HepG2 (cell line): ENCODE results near the gene DDI2. TPM values are rescaled to one million over a fixed set of nuclear protein-coding genes. Genes with fewer than 3 reads are reported as not detected.

ENCODE experiments used
- ATAD3A ChIP-seq: sonication (generic); formaldehyde crosslinking; IDR thresholded peaks from 2 replicates; pipeline ENCODE4 v1.4.0; 2020; ENCODE audit warnings: missing genetic modification reagents
- BRCA1 ChIP-seq: sonication (generic); formaldehyde crosslinking; IDR thresholded peaks from 2 replicates; pipeline ENCODE4 v1.4.0; 2020; ENCODE audit warnings: missing genetic modification reagents
- GPN1 ChIP-seq: sonication (generic); formaldehyde crosslinking; IDR thresholded peaks from 2 replicates; pipeline ENCODE4 v1.5.1; 2020; ENCODE audit warnings: missing genetic modification reagents, borderline replicate concordance
- IKZF4 ChIP-seq: sonication (generic); formaldehyde crosslinking; IDR thresholded peaks from 2 replicates; pipeline ENCODE4 v1.5.1; 2020; ENCODE audit warnings: borderline replicate concordance, mild to moderate bottlenecking, low read depth, missing genetic modification reagents; ENCODE audit errors: not compliant biosample characterization
- NCOA2 ChIP-seq: sonication (generic); formaldehyde crosslinking; IDR thresholded peaks from 2 replicates; pipeline ENCODE4 v1.8.0; 2022; ENCODE audit warnings: inconsistent platforms
- RARA ChIP-seq: IDR thresholded peaks from 2 replicates; pipeline ENCODE4 v1.6.1; 2016; ENCODE audit warnings: missing genetic modification reagents, missing compliant biosample characterization
- SP4 ChIP-seq: sonication (generic); formaldehyde crosslinking; IDR thresholded peaks from 2 replicates; pipeline ENCODE4 v1.8.1; 2023; ENCODE audit warnings: mild to moderate bottlenecking, missing genetic modification reagents
- TAF15 ChIP-seq: fragments of 200-400 bp; formaldehyde crosslinking; IDR thresholded peaks from one replicate; pipeline ENCODE4 v1.6.1; 2018; ENCODE audit warnings: mild to moderate bottlenecking, low read depth, low read length; ENCODE audit not compliant: poor library complexity, severe bottlenecking
- TARDBP ChIP-seq: sonication (generic); formaldehyde crosslinking; IDR thresholded peaks from 2 replicates; pipeline ENCODE4 v1.8.0; 2022; ENCODE audit warnings: mild to moderate bottlenecking, missing genetic modification reagents
- THRA ChIP-seq: sonication (generic); formaldehyde crosslinking; IDR thresholded peaks from 2 replicates; pipeline ENCODE4 v1.4.0; 2020; ENCODE audit warnings: missing genetic modification reagents, borderline replicate concordance
- TMF1 ChIP-seq: sonication (generic); formaldehyde crosslinking; IDR thresholded peaks from 2 replicates; pipeline ENCODE4 v1.8.1; 2022; ENCODE audit warnings: low read depth, missing genetic modification reagents
- ZGPAT ChIP-seq: IDR thresholded peaks from 2 replicates; pipeline ENCODE4 v1.6.1; 2016; ENCODE audit warnings: mild to moderate bottlenecking
- ZNF18 ChIP-seq: sonication (generic); formaldehyde crosslinking; IDR thresholded peaks from 2 replicates; pipeline ENCODE4 v1.8.0; 2022; ENCODE audit warnings: mild to moderate bottlenecking, missing genetic modification reagents; ENCODE audit not compliant: insufficient replicate concordance
- ZNF224 ChIP-seq: sonication (generic); formaldehyde crosslinking; IDR thresholded peaks from 2 replicates; pipeline ENCODE4 v1.5.0; 2020; ENCODE audit warnings: mild to moderate bottlenecking, missing genetic modification reagents
- ZNF331 ChIP-seq: sonication (generic); formaldehyde crosslinking; IDR thresholded peaks from 2 replicates; pipeline ENCODE4 v1.4.0; 2020; ENCODE audit warnings: missing genetic modification reagents
- ZNF34 ChIP-seq: sonication (generic); formaldehyde crosslinking; IDR thresholded peaks from 2 replicates; pipeline ENCODE4 v1.4.0; 2020; ENCODE audit warnings: mild to moderate bottlenecking, missing genetic modification reagents, borderline replicate concordance
- ZNF839 ChIP-seq: sonication (generic); formaldehyde crosslinking; IDR thresholded peaks from 2 replicates; pipeline ENCODE4 v1.4.0; 2020; ENCODE audit warnings: missing genetic modification reagents, mild to moderate bottlenecking, borderline replicate concordance
- ZSCAN20 ChIP-seq: sonication (generic); formaldehyde crosslinking; IDR thresholded peaks from 2 replicates; pipeline ENCODE4 v1.4.0; 2020; ENCODE audit warnings: missing genetic modification reagents, mild to moderate bottlenecking, borderline replicate concordance
- polyA plus RNA-seq, 8 experiments: library from polyadenylated mRNA; depleted of rRNA in 3 of 8; stranded (reverse) in 7 of 8; unstranded in 1 of 8; fragments of >200 nt; fragmentation: Illumina TruSeq in 4 of 8; extraction: Trizol in 4 of 8; gene quantifications; 2 replicates each; pipeline versions ENCODE4 v1.2.1 to v1.2.3, GENCODE V29; 2011 to 2016; ENCODE audit warnings: low read depth in 4 of 8, missing spikeins in 1 of 8, mixed read lengths in 1 of 8; ENCODE audit not compliant: insufficient read depth in 1 of 8
- total RNA-seq, 5 experiments: library from RNA; depleted of rRNA; stranded (reverse); fragments of >200 nt; fragmentation: Illumina TruSeq; extraction: Trizol; gene quantifications; 2 replicates each; pipeline ENCODE4 v1.2.3, GENCODE V29; 2016; ENCODE audit warnings: low read depth in 1 of 5
- TF ChIP-seq, protein P1 (sequence below): sonication (generic); formaldehyde crosslinking; IDR thresholded peaks from 2 replicates; pipeline ENCODE4 v1.4.0; 2020; ENCODE audit warnings: missing genetic modification reagents; ENCODE audit errors: not compliant biosample characterization

The DDI2 gene
- total and polyA plus RNA-seq, 2 of the 13 experiments (the other 11 are each of a cell fraction or from before 2014, with no cell fraction given), result 8.5 to 25.7 TPM

DNA sequence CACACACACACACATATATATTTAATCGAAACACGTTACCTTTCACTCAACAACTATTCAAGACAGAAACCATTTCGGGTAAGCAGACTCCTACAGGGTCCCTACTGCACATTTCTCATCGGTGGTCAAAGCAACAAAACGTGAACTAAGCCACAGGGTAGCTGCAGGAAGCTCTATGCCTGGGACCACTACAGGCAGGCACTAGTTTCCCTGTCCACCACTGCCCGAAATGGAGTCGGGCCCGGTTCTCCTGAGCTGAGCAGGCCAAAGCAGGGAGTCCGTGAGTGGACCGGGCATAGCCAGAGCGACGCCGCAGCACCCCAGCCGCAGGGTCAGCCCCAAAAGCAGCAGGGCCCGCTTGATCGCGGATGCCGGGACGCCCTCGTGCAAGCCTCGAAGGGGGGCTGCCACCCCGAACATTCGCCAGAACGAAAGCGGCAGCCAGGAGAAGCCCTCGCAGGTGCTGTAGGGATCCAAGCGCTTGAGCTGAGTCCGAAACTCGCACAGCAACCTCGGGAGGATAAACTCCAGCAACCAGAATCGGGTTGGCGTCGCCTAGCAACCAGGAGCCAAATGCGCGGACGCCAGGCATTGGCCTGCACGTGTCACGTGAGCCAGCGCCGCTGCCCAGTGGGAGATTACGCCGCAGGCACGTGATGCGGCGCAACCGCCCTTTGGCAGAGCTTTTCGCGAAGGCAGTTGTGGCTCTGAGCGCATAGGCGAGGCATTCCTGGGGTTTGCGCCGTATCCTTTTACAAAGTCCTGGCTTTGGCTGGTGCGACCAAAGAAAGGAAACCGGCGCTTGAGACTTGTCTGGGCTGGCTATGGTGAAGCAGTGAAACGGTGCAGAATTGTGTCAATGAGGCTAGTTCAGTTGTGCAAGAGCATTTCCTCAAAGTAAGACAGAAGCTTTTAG, 13.9 kb upstream of the DDI2 start (continued):
- TF ChIP-seq ZNF18 (CRISPR knock-in tag), result peak; percentile 75
- TF ChIP-seq ZNF34 (CRISPR knock-in tag), result no peak
- 0 out of 2 replicates have a peak, but pooled peaks have one; percentile 30 for TF ChIP-seq BRCA1 (CRISPR knock-in tag)
- TF ChIP-seq ATAD3A (CRISPR knock-in tag), result no peak
- peak; percentile 91 for TF ChIP-seq IKZF4 (CRISPR knock-in tag)
- no peak for TF ChIP-seq ZSCAN20 (CRISPR knock-in tag)
- peak; percentile 53; the same call in 1 of the 2 replicates for TF ChIP-seq RARA (CRISPR knock-in tag)
- 0 out of 2 replicates have a peak, but pooled peaks have one; percentile 28 for TF ChIP-seq GPN1 (CRISPR knock-in tag)
- TF ChIP-seq NCOA2 (CRISPR knock-in tag), result peak; percentile 59
- TF ChIP-seq TAF15, result no peak
- peak; percentile 44 for TF ChIP-seq SP4 (CRISPR knock-in tag)
- TF ChIP-seq ZNF331 (CRISPR knock-in tag), result peak; percentile 79
- peak; percentile 90; the same call in 1 of the 2 replicates for TF ChIP-seq TMF1 (CRISPR knock-in tag)
- TF ChIP-seq ZGPAT (CRISPR knock-in tag), result peak; percentile 95
- TF ChIP-seq THRA (CRISPR knock-in tag), result peak; percentile 26
- TF ChIP-seq ZNF839 (CRISPR knock-in tag), result peak; percentile 88; the same call in 1 of the 2 replicates
- TF ChIP-seq, protein P1, sequence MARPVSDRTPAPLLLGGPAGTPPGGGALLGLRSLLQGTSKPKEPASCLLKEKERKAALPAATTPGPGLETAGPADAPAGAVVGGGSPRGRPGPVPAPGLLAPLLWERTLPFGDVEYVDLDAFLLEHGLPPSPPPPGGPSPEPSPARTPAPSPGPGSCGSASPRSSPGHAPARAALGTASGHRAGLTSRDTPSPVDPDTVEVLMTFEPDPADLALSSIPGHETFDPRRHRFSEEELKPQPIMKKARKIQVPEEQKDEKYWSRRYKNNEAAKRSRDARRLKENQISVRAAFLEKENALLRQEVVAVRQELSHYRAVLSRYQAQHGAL (CRISPR knock-in tag), result peak; percentile 50
- 0 out of 2 replicates have a peak, but pooled peaks have one; percentile 68 for TF ChIP-seq ZNF224 (CRISPR knock-in tag)
- TF ChIP-seq TARDBP, result peak; percentile 75
